HG03520 (cell line): Measurements from ENCODE around the gene PCSK4.
"Not testable (repeated sequence)": the region's sequence is repeated elsewhere in the genome, so short reads cannot be mapped to it uniquely, and the experiment has no call there.

Source experiments
- ATAC-seq: cut with Tn5 transposase; IDR thresholded peaks from one replicate; pipeline ENCODE4 v1.9.1; 2021; ENCODE audit warnings: mild to moderate bottlenecking, moderate library complexity; ENCODE audit not compliant: unreplicated experiment

Gene PCSK4

GRCh38 chr19:1489463-1490310 lies 463 bp downstream of the PCSK4 start:
- ATAC-seq = no peak

GRCh38 chr19:1488282-1488601 lies 1.9 kb downstream of the PCSK4 start:
- no peak for ATAC-seq

- ATAC-seq = no peak
Measured at GRCh38 chr19:1487576-1488281, 2.4 kb downstream of the PCSK4 start.

GRCh38 chr19:1486720-1487575 lies 3.2 kb downstream of the PCSK4 start:
- ATAC-seq = no peak

GRCh38 chr19:1483979-1484428 lies 6.1 kb downstream of the PCSK4 start:
- no peak for ATAC-seq

GRCh38 chr19:1483131-1483978 lies 6.8 kb downstream of the PCSK4 start:
- ATAC-seq = no peak

GRCh38 chr19:1482361-1483130 lies 7.6 kb downstream of the PCSK4 start:
- ATAC-seq = no peak

- ATAC-seq = no peak
Measured at GRCh38 chr19:1481893-1482360, 8.2 kb downstream of the PCSK4 start.

- ATAC-seq = no peak
Measured at GRCh38 chr19:1481224-1481892, 8.8 kb downstream of the PCSK4 start.

- ATAC-seq = peak; percentile 62
Measured at GRCh38 chr19:1478934-1479707, 11.0 kb downstream of the PCSK4 start, which contains the start of gene C19orf25. Gene C19orf25 (minus strand): TSS chr19:1479215. CDS start chr19:1478903, 312 bp downstream.

GRCh38 chr19:1477056-1477455 lies 13.1 kb downstream of the PCSK4 start:
- ATAC-seq = not testable (repeated sequence)

- ATAC-seq = no peak
Measured at GRCh38 chr19:1475751-1476437, 14.3 kb downstream of the PCSK4 start.

- no peak for ATAC-seq
Measured at GRCh38 chr19:1474765-1475351, 15.3 kb downstream of the PCSK4 start.

GRCh38 chr19:1474011-1474764 lies 16.0 kb downstream of the PCSK4 start:
- no peak for ATAC-seq

GRCh38 chr19:1473085-1473851 lies 16.9 kb downstream of the PCSK4 start:
- ATAC-seq = no peak
